ENCODE measurements around the gene CTNNBIP1.

GRCh38 chr1:9860887-9861286 is 49.2 kb downstream of the CTNNBIP1 start:
- TF ChIP-seq CTCF (IDR thresholded peaks at IDR 0.05; ENCODE audit: low read depth, low read length) (no peak), MYC (IDR thresholded peaks at IDR 0.05; ENCODE audit: low read depth, low read length) (no peak), POLR2A (IDR thresholded peaks at IDR 0.05; ENCODE audit: extremely low read depth, insufficient read length) (no peak), MAX (IDR thresholded peaks at IDR 0.05; ENCODE audit: low read depth, low read length) (no peak)

Measured in NB4 (cell line).